ENCODE results near the gene RBMS3. TPM values are rescaled to one million over a fixed set of nuclear protein-coding genes. Genes with fewer than 3 reads are reported as not detected.

The RBMS3 gene
- total and polyA plus RNA-seq, 2 experiments from 2014 or later, result 3.2 to 7.4 TPM

- Histone ChIP-seq H3K79me2 (replicated peaks; ENCODE audit: insufficient read depth) (no peaks in the 10 kb centered on the region), H3F3A (replicated peaks; ENCODE audit: low read depth) (no peaks in the 10 kb centered on the region), H3K4me1 (ENCODE audit: insufficient read depth) (no peaks in the 10 kb centered on the region), H3K9me2 (ENCODE audit: insufficient read depth) (no peaks in the 10 kb centered on the region; the same call in 1 of the 2 replicates), H3K4me3 (no peak overlapping the region), H3K36me3 (ENCODE audit: insufficient read depth) (no peaks in the 10 kb centered on the region), H3K27me3 (ENCODE audit: insufficient read depth) (no peaks in the 10 kb centered on the region), H2AFZ (no peak overlapping the region), H3K27ac (ENCODE audit: low read depth) (no peak overlapping the region), H3K4me2 (no peak overlapping the region), H4K20me1 (replicated peaks; ENCODE audit: insufficient read depth) (no peaks in the 10 kb centered on the region)
- Mint-ChIP-seq H3K9me3 (no peaks in the 10 kb centered on the region), H3K36me3 (ENCODE audit: low read depth) (no peaks in the 10 kb centered on the region), H3K4me1 (no peaks in the 10 kb centered on the region), H3K27me3 (ENCODE audit: insufficient read depth, low read depth, poor library complexity) (peaks cover 2% of the 10 kb centered on the region), H3K27ac (no peak overlapping the region), H3K4me3 (no peak overlapping the region)
- TF ChIP-seq ZNF462 (CRISPR knock-in tag; IDR thresholded peaks at IDR 0.05), result no peak
- TF ChIP-seq STAT1 (IDR thresholded peaks at IDR 0.05; ENCODE audit: unreplicated experiment), result no peak
- no peak for TF ChIP-seq CREB1 (CRISPR knock-in tag; IDR thresholded peaks at IDR 0.05; ENCODE audit: low read depth)
- DNase-seq (ENCODE audit: low spot score) (no peak), ATAC-seq (no peak)
Measured at GRCh38 chr3:29493109-29493508, 212.2 kb downstream of the RBMS3 start.

- H3K4me3 Mint-ChIP-seq, result no peak overlapping the region
- no peak overlapping the region for H3K4me3 ChIP-seq
- H3K9me3 Mint-ChIP-seq, result no peaks in the 10 kb centered on the region
- H2AFZ ChIP-seq, result no peak overlapping the region
- no peak overlapping the region for H3K27ac ChIP-seq (ENCODE audit: low read depth)
- H3K27ac Mint-ChIP-seq, result no peak overlapping the region; the same call in 1 of the 2 replicates
- H3K36me3 Mint-ChIP-seq (ENCODE audit: low read depth), result no peaks in the 10 kb centered on the region
- ATAC-seq (no peak), DNase-seq (ENCODE audit: low spot score) (no peak)
- H3K27me3 ChIP-seq (ENCODE audit: insufficient read depth), result no peaks in the 10 kb centered on the region
- no peaks in the 10 kb centered on the region for H3K36me3 ChIP-seq (ENCODE audit: insufficient read depth)
- H4K20me1 ChIP-seq (replicated peaks; ENCODE audit: insufficient read depth), result no peaks in the 10 kb centered on the region
- H3F3A ChIP-seq (replicated peaks; ENCODE audit: low read depth), result no peaks in the 10 kb centered on the region
- H3K79me2 ChIP-seq (replicated peaks; ENCODE audit: insufficient read depth), result no peaks in the 10 kb centered on the region
- H3K27me3 Mint-ChIP-seq (ENCODE audit: insufficient read depth, low read depth, poor library complexity), result peaks cover 2% of the 10 kb centered on the region
- H3K4me1 ChIP-seq (ENCODE audit: insufficient read depth), result no peaks in the 10 kb centered on the region
- H3K4me2 ChIP-seq, result no peak overlapping the region
- H3K9me2 ChIP-seq (ENCODE audit: insufficient read depth), result no peaks in the 10 kb centered on the region; the same call in 1 of the 2 replicates
- H3K4me1 Mint-ChIP-seq, result no peaks in the 10 kb centered on the region
- TF ChIP-seq CTCF (conservative IDR thresholded peaks at IDR 0.05; ENCODE audit: low read depth in 2 of 2) (no peak), REST (IDR thresholded peaks at IDR 0.05; ENCODE audit: unreplicated experiment) (no peak), CREB1 (CRISPR knock-in tag; IDR thresholded peaks at IDR 0.05; ENCODE audit: low read depth) (no peak), ETS1 (IDR thresholded peaks at IDR 0.05) (no peak), POLR2AphosphoS5 (IDR thresholded peaks at IDR 0.05; ENCODE audit: low read depth) (no peak), ZNF114 (CRISPR knock-in tag; IDR thresholded peaks at IDR 0.05) (no peak)
Measured at GRCh38 chr3:29494305-29495036, 213.6 kb downstream of the RBMS3 start.
